Bronchial epithelial cell (primary cell): Measurements from ENCODE around the gene SGCA. TPM values are rescaled to one million over a fixed set of nuclear protein-coding genes. Genes with fewer than 3 reads are reported as not detected.

Source experiments
- DNase-seq: peaks from one replicate; pipeline ENCODE4 v3.0.0-alpha.2; 2010; ENCODE audit warnings: low read depth
- FAIRE-seq: peaks from 2 replicates; lab custom pipeline; 2011; peaks lifted over from hg19 to GRCh38; lab: Jason Lieb, UNC
- H3K27me3 ChIP-seq: 2 replicates; pipeline ENCODE4 v1.5.1; 2011; ENCODE audit warnings: low read length; ENCODE audit not compliant: control insufficient read depth, insufficient read depth
- H3K36me3 ChIP-seq: 2 replicates; pipeline ENCODE4 v1.5.1; 2011; ENCODE audit warnings: low read length; ENCODE audit not compliant: control insufficient read depth, insufficient read depth
- H3K4me3 ChIP-seq: 2 replicates; pipeline ENCODE4 v1.5.1; 2011; ENCODE audit warnings: mild to moderate bottlenecking, low read depth, low read length, control low read depth
- total RNA-seq: library from RNA; depleted of rRNA; stranded (reverse); fragments of >200 nt; gene quantifications from 2 replicates; pipeline ENCODE4 v1.2.1, GENCODE V29; 2014
- TF ChIP-seq, protein P1 (sequence below): IDR thresholded peaks from 2 replicates; pipeline ENCODE4 v1.5.1; 2011; ENCODE audit warnings: mild to moderate bottlenecking, moderate library complexity, low read length, control low read depth, inconsistent platforms; ENCODE audit not compliant: insufficient read depth, severe bottlenecking

Gene SGCA
- total RNA-seq, 1 donor from 2014 or later, result not detected

DNA sequence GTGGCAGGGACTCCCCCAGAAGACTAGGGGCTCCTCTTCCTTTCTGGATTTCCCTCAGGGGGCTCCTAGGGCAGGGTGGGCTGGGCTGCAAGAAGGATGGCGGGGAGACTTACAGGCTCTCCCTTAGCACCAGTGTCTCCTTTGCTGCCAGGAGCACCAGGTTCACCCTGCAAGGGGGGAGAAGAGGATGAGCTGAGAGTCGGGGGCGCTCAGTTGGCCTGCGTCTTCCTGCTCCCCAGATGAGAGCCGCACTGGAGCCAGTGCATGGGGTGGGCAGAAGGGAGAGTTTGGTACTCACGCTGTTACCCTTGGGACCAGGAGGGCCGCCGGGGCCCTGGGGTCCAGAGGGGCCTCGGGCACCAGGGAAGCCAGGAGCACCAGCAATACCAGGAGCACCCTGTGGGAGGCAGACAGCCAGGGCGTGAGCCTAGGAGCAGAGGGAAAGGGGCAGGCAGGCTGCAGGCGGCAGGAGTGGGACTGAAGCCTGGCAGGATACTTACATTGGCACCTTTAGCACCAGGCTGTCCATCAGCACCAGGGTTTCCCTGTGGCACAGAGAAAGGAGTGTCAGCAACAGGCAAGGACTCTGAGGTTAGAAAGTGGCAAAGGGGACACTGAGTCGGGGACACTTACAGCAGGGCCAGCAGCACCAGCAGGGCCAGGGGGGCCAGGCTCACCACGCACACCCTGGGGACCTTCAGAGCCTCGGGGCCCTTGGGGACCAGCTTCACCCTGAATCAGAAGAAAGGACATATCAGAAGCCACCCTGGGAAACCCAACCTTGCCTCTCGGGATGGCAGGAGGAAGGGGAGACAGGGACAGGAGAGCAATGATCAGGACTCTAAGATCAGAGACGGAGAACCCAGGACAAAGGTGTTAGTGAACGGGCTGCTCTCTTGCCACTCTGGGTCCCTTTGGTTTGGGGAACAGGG lies 29.4 kb downstream of the SGCA start:
- Histone ChIP-seq H3K36me3 (peaks cover 36% of the 10 kb centered on the region), H3K27me3 (no peaks in the 10 kb centered on the region), H3K4me3 (no peak overlapping the region)
- TF ChIP-seq, protein P1, sequence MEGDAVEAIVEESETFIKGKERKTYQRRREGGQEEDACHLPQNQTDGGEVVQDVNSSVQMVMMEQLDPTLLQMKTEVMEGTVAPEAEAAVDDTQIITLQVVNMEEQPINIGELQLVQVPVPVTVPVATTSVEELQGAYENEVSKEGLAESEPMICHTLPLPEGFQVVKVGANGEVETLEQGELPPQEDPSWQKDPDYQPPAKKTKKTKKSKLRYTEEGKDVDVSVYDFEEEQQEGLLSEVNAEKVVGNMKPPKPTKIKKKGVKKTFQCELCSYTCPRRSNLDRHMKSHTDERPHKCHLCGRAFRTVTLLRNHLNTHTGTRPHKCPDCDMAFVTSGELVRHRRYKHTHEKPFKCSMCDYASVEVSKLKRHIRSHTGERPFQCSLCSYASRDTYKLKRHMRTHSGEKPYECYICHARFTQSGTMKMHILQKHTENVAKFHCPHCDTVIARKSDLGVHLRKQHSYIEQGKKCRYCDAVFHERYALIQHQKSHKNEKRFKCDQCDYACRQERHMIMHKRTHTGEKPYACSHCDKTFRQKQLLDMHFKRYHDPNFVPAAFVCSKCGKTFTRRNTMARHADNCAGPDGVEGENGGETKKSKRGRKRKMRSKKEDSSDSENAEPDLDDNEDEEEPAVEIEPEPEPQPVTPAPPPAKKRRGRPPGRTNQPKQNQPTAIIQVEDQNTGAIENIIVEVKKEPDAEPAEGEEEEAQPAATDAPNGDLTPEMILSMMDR, result peak; percentile 6
- FAIRE-seq, result no peak
- DNase-seq, result no peak

GRCh38 chr17:50196036-50196435 lies 30.2 kb downstream of the SGCA start:
- DNase-seq (no peak), FAIRE-seq (no peak)
- Histone ChIP-seq H3K27me3 (peaks cover under 1% of the 10 kb centered on the region), H3K36me3 (peaks cover 30% of the 10 kb centered on the region), H3K4me3 (no peak overlapping the region)
- TF ChIP-seq, protein P1, result no peak

DNA sequence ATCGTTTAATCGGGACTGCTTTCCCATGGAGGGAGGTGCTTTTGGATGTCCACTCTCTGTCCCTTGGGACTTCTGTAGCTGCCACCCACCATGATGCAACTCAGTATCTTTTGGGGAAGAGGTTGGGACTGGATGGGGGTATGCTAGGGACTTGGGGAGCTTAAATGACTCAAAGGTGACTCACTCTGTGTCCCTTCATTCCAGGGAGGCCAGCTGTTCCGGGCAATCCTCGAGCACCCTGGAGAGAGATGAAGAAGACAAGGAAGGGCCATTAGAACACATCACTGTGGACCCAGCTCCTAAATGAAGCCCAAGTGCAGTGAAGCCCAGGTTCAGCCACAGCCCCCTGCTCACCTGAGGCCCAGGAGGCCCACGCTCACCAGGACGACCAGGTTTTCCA lies 31.0 kb downstream of the SGCA start:
- FAIRE-seq (peak; percentile 40), DNase-seq (peak; percentile 48)
- Histone ChIP-seq H3K27me3 (peaks cover 3% of the 10 kb centered on the region), H3K4me3 (no peak overlapping the region), H3K36me3 (peaks cover 30% of the 10 kb centered on the region)
- TF ChIP-seq, protein P1, result no peak

DNA sequence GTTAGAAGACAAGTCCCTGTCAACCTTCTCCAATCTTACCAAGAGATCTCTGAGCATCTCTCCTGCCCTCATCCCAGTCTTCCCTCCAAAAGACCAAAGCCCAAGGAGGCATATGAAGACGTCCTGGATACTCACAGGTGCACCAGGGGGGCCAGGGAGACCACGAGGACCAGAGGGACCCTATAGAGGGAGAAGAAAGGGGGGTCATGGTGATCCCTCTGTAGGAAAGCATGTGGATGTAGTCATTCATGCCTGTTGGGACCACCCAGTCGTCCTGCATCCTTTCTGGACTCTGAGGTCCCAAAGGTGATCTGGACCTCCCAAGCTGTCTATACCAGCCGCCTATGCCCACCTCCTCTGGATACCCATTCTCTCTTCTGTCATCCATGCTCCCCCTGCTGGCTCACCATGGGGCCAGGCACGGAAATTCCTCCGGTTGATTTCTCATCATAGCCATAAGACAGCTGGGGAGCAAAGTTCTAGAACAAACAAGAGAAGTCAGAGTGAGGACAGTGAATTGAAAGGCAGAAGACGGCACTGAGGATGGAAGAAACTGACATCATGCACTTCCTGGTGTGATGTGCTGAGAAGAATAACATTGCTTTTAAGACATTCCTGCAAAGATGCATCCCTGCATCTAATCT lies 32.3 kb downstream of the SGCA start:
- Histone ChIP-seq H3K4me3 (no peak overlapping the region), H3K36me3 (peaks cover 25% of the 10 kb centered on the region), H3K27me3 (peaks cover 3% of the 10 kb centered on the region)
- FAIRE-seq, result no peak
- TF ChIP-seq, protein P1, result peak; percentile 80
- DNase-seq, result peak; percentile 65

DNA sequence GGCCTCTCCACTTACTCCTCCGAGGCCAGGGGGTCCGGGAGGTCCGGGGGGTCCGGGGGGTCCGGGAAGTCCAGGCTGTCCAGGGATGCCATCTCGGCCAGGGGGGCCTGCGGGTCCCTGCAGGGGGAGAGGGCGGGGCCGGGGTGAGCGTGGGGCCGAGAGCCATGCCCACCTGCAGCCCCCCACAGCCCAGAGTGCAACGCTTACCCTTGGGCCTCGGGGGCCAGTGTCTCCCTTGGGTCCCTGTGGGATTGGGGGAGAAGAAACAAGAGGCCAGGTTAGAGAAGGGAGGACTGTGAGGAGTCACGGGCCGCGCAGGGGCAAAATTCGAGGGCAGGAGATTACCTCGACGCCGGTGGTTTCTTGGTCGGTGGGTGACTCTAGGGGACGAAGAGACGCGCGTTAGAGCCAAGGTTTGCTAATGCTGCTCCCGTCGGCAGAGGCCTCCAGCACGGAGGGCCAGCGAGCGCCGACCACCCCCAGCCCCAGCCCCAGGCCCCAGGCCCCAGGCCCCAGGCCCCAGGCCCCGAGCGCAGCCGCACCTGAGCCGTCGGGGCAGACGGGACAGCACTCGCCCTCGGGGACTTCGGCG lies 33.5 kb downstream of the SGCA start:
- DNase-seq (no peak), FAIRE-seq (no peak)
- TF ChIP-seq, protein P1, result no peak
- Histone ChIP-seq H3K4me3 (peak overlapping the region; percentile 50), H3K27me3 (peaks cover 3% of the 10 kb centered on the region), H3K36me3 (peaks cover 17% of the 10 kb centered on the region)
